K562 (cell line): ENCODE data around the gene TARS2. TPM values are rescaled to one million over a fixed set of nuclear protein-coding genes. Genes with fewer than 3 reads are reported as not detected.

ENCODE experiments used
- CREBBP ChIP-seq: IDR thresholded peaks from one replicate; pipeline ENCODE4 v1.6.1; 2012; ENCODE audit warnings: low read depth, mild to moderate bottlenecking, control low read depth, inconsistent platforms, low read length
- E2F5 ChIP-seq: sonication (generic); formaldehyde crosslinking; IDR thresholded peaks from 2 replicates; pipeline ENCODE4 v1.8.0; 2022; ENCODE audit warnings: mild to moderate bottlenecking, missing genetic modification reagents
- EHMT2 ChIP-seq: fragments of 450-650 bp; IDR thresholded peaks from 2 replicates; pipeline ENCODE4 v1.6.1; 2018; ENCODE audit warnings: antibody characterized with exemption
- ESRRA ChIP-seq: fragments of 450-650 bp; IDR thresholded peaks from 2 replicates; pipeline ENCODE4 v1.6.1; 2014; ENCODE audit warnings: low read depth, mild to moderate bottlenecking, moderate library complexity, borderline replicate concordance
- ETV1 ChIP-seq: fragments of 450-650 bp; conservative IDR thresholded peaks from 2 replicates; pipeline ENCODE4 v1.6.1; 2016; ENCODE audit warnings: missing genetic modification characterization, control low read depth, low read depth, missing compliant biosample characterization
- GTF3C2 ChIP-seq: IDR thresholded peaks from 3 replicates; pipeline ENCODE4 v1.6.1; 2011; ENCODE audit warnings: borderline replicate concordance, mild to moderate bottlenecking, moderate library complexity; ENCODE audit not compliant: insufficient read length; ENCODE audit errors: extremely low read depth
- NR3C1 ChIP-seq: sonication (generic); formaldehyde crosslinking; IDR thresholded peaks from 2 replicates; pipeline ENCODE4 v1.8.1; 2022; ENCODE audit warnings: missing genetic modification reagents
- SLC30A9 ChIP-seq: fragments of 250-450 bp; sonication (Bioruptor Pico); IDR thresholded peaks from 2 replicates; pipeline ENCODE4 v1.8.0; 2022; ENCODE audit warnings: mild to moderate bottlenecking, moderate library complexity
- TCF15 ChIP-seq: fragments of 250-450 bp; sonication (Bioruptor Pico); IDR thresholded peaks from 2 replicates; pipeline ENCODE4 v1.8.0; 2022; ENCODE audit warnings: moderate library complexity, mild to moderate bottlenecking, inconsistent platforms
- THAP12 ChIP-seq: fragments of 250-450 bp; sonication (Bioruptor Pico); IDR thresholded peaks from 2 replicates; pipeline ENCODE4 v1.9.0; 2021; ENCODE audit warnings: mild to moderate bottlenecking, inconsistent platforms
- ZNF217 ChIP-seq: sonication (generic); formaldehyde crosslinking; IDR thresholded peaks from 2 replicates; pipeline ENCODE4 v1.8.0; 2022; ENCODE audit warnings: mild to moderate bottlenecking, missing genetic modification reagents
- ZNF518B ChIP-seq: fragments of 250-450 bp; sonication (Bioruptor Pico); IDR thresholded peaks from 2 replicates; pipeline ENCODE4 v1.5.0; 2021; ENCODE audit warnings: mild to moderate bottlenecking, moderate library complexity
- ZNF57 ChIP-seq: fragments of 450-650 bp; formaldehyde crosslinking; IDR thresholded peaks from 2 replicates; pipeline ENCODE4 v1.4.0; 2020; ENCODE audit warnings: mild to moderate bottlenecking, moderate library complexity
- ZNF586 ChIP-seq: fragments of 450-650 bp; formaldehyde crosslinking; conservative IDR thresholded peaks from 2 replicates; pipeline ENCODE4 v1.4.0; 2020; ENCODE audit warnings: mild to moderate bottlenecking, moderate library complexity
- polyA plus RNA-seq, 8 experiments: library from polyadenylated mRNA; depleted of rRNA in 4 of 8; stranded (reverse) in 5 of 8; unstranded in 3 of 8; fragments of >200 nt; fragmentation: Nextera tagmentation in 2 of 8; fragmentation: Illumina TruSeq in 1 of 8; extraction: Ambion mirVana in 2 of 8; extraction: Trizol in 1 of 8; gene quantifications; 2 replicates each; pipeline versions ENCODE4 v1.2.1 to v1.2.3, GENCODE V29; 2011 to 2014; ENCODE audit warnings: inconsistent platforms in 1 of 8, missing spikeins in 1 of 8
- total RNA-seq, 7 experiments: library from RNA; depleted of rRNA in 6 of 7; stranded (reverse); fragments of >200 nt in 6 of 7; fragmentation: Illumina TruSeq in 2 of 7; extraction: Trizol in 2 of 7; gene quantifications; 2 replicates each; pipeline versions ENCODE4 v1.2.1 to v1.2.3, GENCODE V29; 2011 to 2021; ENCODE audit warnings: low replicate concordance in 1 of 7
- TF ChIP-seq, protein P1 (sequence below): sonication (generic); formaldehyde crosslinking; IDR thresholded peaks from 2 replicates; pipeline ENCODE4 v1.8.0; 2023; ENCODE audit warnings: mild to moderate bottlenecking, missing genetic modification reagents

Gene TARS2
- total and polyA plus RNA-seq, 9 of the 15 experiments (the other 6 are each of a cell fraction or from before 2014, with no cell fraction given), result 17.0 to 64.2 (median 39.4) TPM

DNA sequence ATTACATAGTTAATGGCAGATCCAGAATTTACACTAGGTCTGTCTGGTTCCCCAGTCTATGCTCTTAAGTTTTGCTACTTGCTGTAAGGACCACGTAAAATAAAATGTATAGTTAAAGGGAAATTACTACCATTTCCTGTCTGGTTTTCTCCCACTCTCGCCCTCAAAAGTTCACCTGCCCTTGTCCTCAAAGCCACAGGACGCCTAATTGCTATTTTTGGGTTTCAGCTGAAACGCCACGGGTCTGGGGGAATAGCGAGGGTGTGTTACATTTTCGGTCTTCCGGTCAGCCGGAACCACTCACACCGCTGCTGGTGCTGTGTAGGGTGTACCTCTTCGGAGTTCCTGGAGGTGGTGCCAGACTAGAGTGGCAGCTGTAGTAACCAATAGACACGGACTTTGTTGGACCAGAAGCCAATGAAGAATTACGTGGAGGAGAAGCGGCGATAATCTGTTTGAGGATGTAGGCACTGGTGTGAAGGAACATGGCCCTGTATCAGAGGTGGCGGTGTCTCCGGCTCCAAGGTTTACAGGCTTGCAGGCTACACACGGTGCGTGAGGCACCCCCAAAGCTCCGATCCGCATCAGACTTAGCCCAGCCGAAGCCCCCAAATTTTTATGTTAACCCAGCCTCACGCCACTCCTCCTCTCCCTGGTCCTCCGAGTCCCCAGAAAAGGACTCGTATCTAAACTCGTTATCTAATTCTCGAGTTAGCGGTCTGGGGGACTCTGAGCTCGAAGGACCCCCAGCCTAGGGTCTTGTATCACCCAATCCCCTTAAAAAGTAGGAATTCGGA, at the start of gene TARS2 (continued):
- TF ChIP-seq GTF3C2 (peak; percentile 29), ZNF586 (no peak), E2F5 (no peak), CREBBP (no peak), ZNF57 (CRISPR knock-in tag) (no peak), TCF15 (CRISPR knock-in tag) (no peak), ZNF518B (CRISPR knock-in tag) (no peak), ETV1 (peak; percentile 86), NR3C1 (no peak), SLC30A9 (no peak), ZNF217 (CRISPR knock-in tag) (no peak), THAP12 (CRISPR knock-in tag) (no peak), EHMT2 (0 out of 2 replicates have a peak, but pooled peaks have one; percentile 43), ESRRA (peak; percentile 82; the same call in 1 of the 2 replicates)
- TF ChIP-seq, protein P1, sequence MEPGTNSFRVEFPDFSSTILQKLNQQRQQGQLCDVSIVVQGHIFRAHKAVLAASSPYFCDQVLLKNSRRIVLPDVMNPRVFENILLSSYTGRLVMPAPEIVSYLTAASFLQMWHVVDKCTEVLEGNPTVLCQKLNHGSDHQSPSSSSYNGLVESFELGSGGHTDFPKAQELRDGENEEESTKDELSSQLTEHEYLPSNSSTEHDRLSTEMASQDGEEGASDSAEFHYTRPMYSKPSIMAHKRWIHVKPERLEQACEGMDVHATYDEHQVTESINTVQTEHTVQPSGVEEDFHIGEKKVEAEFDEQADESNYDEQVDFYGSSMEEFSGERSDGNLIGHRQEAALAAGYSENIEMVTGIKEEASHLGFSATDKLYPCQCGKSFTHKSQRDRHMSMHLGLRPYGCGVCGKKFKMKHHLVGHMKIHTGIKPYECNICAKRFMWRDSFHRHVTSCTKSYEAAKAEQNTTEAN (CRISPR knock-in tag), result no peak
